ENCODE measurements around the gene TRMT44. TPM values are rescaled to one million over a fixed set of nuclear protein-coding genes. Genes with fewer than 3 reads are reported as not detected.

Gene TRMT44
- total RNA-seq, 1 experiment from 2014 or later = 17.4 TPM

GRCh38 chr4:8524595-8525382 lies 84.2 kb downstream of the TRMT44 start:
- BruUV-seq (replicated peaks) = no TSS peak
- Histone ChIP-seq H3K36me3 (ENCODE audit: low read depth) (no peaks in the 10 kb centered on the region), H3K4me3 (no peak overlapping the region), H3K27me3 (ENCODE audit: insufficient read depth, low read depth) (no peaks in the 10 kb centered on the region), H3K27ac (no peak overlapping the region), H3K4me1 (replicated peaks; ENCODE audit: insufficient read depth) (0 out of 2 replicates have a peak, but pooled peaks cover 3% of the 10 kb centered on the region), H3K4me2 (no peak overlapping the region), H3F3A (ENCODE audit: insufficient read depth, low read depth) (no peaks in the 10 kb centered on the region), H3K9me3 (ENCODE audit: insufficient read depth, low read depth) (no peaks in the 10 kb centered on the region; the same call in 1 of the 2 replicates), H2AFZ (no peak overlapping the region), H4K20me1 (ENCODE audit: insufficient read depth) (no peaks in the 10 kb centered on the region), H3K9me2 (ENCODE audit: insufficient read depth) (no peaks in the 10 kb centered on the region), H3K79me2 (ENCODE audit: low read depth) (no peaks in the 10 kb centered on the region)
- CTCF ChIA-PET = no interaction called here
- POLR2A ChIA-PET (ENCODE audit: unreplicated experiment) = no interaction called here
- intact Hi-C loops (cut with micrococcal nuclease; ENCODE audit: unreplicated experiment) = no loop called here
- TF ChIP-seq EZH2 (IDR thresholded peaks at IDR 0.05; ENCODE audit: low read depth) (no peak), CTCF (conservative IDR thresholded peaks at IDR 0.05) (no peak)
- no peak for DNase-seq

- Histone ChIP-seq H3K9me3 (ENCODE audit: insufficient read depth, low read depth) (no peaks in the 10 kb centered on the region; the same call in 1 of the 2 replicates), H3K27ac (no peak overlapping the region), H3K4me2 (no peak overlapping the region), H4K20me1 (ENCODE audit: insufficient read depth) (no peaks in the 10 kb centered on the region), H3F3A (ENCODE audit: insufficient read depth, low read depth) (no peaks in the 10 kb centered on the region), H3K79me2 (ENCODE audit: low read depth) (no peaks in the 10 kb centered on the region), H3K4me3 (no peak overlapping the region), H3K27me3 (ENCODE audit: insufficient read depth, low read depth) (no peaks in the 10 kb centered on the region), H2AFZ (no peak overlapping the region), H3K9me2 (ENCODE audit: insufficient read depth) (no peaks in the 10 kb centered on the region), H3K4me1 (replicated peaks; ENCODE audit: insufficient read depth) (0 out of 2 replicates have a peak, but pooled peaks cover 3% of the 10 kb centered on the region), H3K36me3 (ENCODE audit: low read depth) (no peaks in the 10 kb centered on the region)
- ChIA-PET POLR2A (ENCODE audit: unreplicated experiment) (interaction anchor here (0.6 kb wide), 1 partner anchor 24 kb away, joined by 3 read pairs; no protein-coding TSS in a partner anchor), CTCF (no interaction called here)
- intact Hi-C loops (cut with micrococcal nuclease; ENCODE audit: unreplicated experiment) = no loop called here
- BruUV-seq (replicated peaks) = no TSS peak
- DNase-seq = no peak
- no peak for TF ChIP-seq EZH2 (IDR thresholded peaks at IDR 0.05; ENCODE audit: low read depth)
- no peak for TF ChIP-seq CTCF (conservative IDR thresholded peaks at IDR 0.05)
Observed at GRCh38 chr4:8525383-8526120, 85.0 kb downstream of the TRMT44 start.

Other genes with a start within 250 kb of the TRMT44 start
- gene SH3TC1, start 241.5 kb upstream of the TRMT44 start, total RNA-seq (2021) = 5.2 and 11.2 TPM in 2 replicates
- 14.1 and 22.8 TPM in 2 replicates for gene HTRA3, start 171.0 kb upstream of the TRMT44 start, total RNA-seq (2021)
- gene ACOX3, start 54 bp upstream of the TRMT44 start, total RNA-seq (2021) = 21.0 and 26.1 TPM in 2 replicates
- gene GPR78, start 139.6 kb downstream of the TRMT44 start, total RNA-seq (2021) = 56.6 and 68.2 TPM in 2 replicates
- 9.1 and 12.1 TPM in 2 replicates for gene CPZ, start 152.0 kb downstream of the TRMT44 start, total RNA-seq (2021)

Data from PC-9 (cell line).